PC-9 (cell line): ENCODE results near the gene LRP1B.

ENCODE experiments used
- EZH2 ChIP-seq: fragments of 200-600 bp; sonication (generic); IDR thresholded peaks from 2 replicates; pipeline ENCODE4 v1.8.0; 2017; ENCODE audit warnings: antibody characterized with exemption, low read depth
- TF ChIP-seq, protein P1 (sequence below): fragments of 200-600 bp; sonication (generic); conservative IDR thresholded peaks from 2 replicates; pipeline ENCODE4 v1.6.1; 2017; ENCODE audit warnings: mixed run types, antibody characterized with exemption, mild to moderate bottlenecking, moderate library complexity

GRCh38 chr2:140667203-140667602 is 1463.6 kb downstream of the LRP1B start:
- TF ChIP-seq, protein P1, sequence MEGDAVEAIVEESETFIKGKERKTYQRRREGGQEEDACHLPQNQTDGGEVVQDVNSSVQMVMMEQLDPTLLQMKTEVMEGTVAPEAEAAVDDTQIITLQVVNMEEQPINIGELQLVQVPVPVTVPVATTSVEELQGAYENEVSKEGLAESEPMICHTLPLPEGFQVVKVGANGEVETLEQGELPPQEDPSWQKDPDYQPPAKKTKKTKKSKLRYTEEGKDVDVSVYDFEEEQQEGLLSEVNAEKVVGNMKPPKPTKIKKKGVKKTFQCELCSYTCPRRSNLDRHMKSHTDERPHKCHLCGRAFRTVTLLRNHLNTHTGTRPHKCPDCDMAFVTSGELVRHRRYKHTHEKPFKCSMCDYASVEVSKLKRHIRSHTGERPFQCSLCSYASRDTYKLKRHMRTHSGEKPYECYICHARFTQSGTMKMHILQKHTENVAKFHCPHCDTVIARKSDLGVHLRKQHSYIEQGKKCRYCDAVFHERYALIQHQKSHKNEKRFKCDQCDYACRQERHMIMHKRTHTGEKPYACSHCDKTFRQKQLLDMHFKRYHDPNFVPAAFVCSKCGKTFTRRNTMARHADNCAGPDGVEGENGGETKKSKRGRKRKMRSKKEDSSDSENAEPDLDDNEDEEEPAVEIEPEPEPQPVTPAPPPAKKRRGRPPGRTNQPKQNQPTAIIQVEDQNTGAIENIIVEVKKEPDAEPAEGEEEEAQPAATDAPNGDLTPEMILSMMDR: no peak
- TF ChIP-seq EZH2: no peak
